Measurements from ENCODE around the gene SOS1.
"Not testable (repeated sequence)": the region's sequence is repeated elsewhere in the genome, so short reads cannot be mapped to it uniquely, and the experiment has no call there.

GRCh38 chr2:38936516-38936915 is 184.3 kb downstream of the SOS1 start:
- TF ChIP-seq CTCF (IDR thresholded peaks at IDR 0.05); EZH2 (IDR thresholded peaks at IDR 0.05; ENCODE audit: borderline replicate concordance, insufficient read depth, low read depth, low read length, poor library complexity, severe bottlenecking): not testable (repeated sequence)

Data from B cell (primary cell).